Measurements from ENCODE around the gene IRF9. TPM values are rescaled to one million over a fixed set of nuclear protein-coding genes. Genes with fewer than 3 reads are reported as not detected.

IRF9 gene
- total RNA-seq, 1 experiment from 2014 or later, result 27.6 TPM

GRCh38 chr14:24146453-24146977 is 14.6 kb upstream of the IRF9 start, which contains the start of gene PSME2:
Gene PSME2 (minus strand): TSS chr14:24146610. CDS start chr14:24146581, 29 bp downstream.
- peaks cover 24% of the 10 kb centered on the region in 2 experiments for H3K4me1 Mint-ChIP-seq
- H2BK15ac ChIP-seq (ENCODE audit: low read depth, low read length), result no peak within 1 kb of the TSS

More at GRCh38 chr14:24146453-24146977, 14.6 kb upstream of the IRF9 start, which contains the start of gene PSME2:
- H3K4me1 ChIP-seq (ENCODE audit: insufficient read depth, low read length), result no peaks in the 10 kb centered on the region
- H3K79me2 ChIP-seq (ENCODE audit: insufficient read depth, low read length), result peaks cover 8% of the 10 kb centered on the region; the same call in 1 of the 2 replicates
- H3K27me3 Mint-ChIP-seq (ENCODE audit: low read depth), result no peaks in the 10 kb centered on the region
- no peak within 1 kb of the TSS for H2BK5ac ChIP-seq (ENCODE audit: insufficient read length, low read length)
- peak within 1 kb of the TSS; percentile 77 for H3K18ac ChIP-seq (ENCODE audit: insufficient read length, low read depth, low read length)
- no peak within 1 kb of the TSS for H4K91ac ChIP-seq (ENCODE audit: insufficient read length, low read depth, low read length)
- peak within 1 kb of the TSS; percentile 83 for H3K4me2 ChIP-seq (ENCODE audit: insufficient read depth, insufficient read length, low read length)
- no peak within 1 kb of the TSS for H4K8ac ChIP-seq (replicated peaks; ENCODE audit: insufficient read length, low read depth, low read length)
- H3K9ac ChIP-seq (ENCODE audit: extremely low read depth, insufficient read length, low read length), result peak within 1 kb of the TSS; percentile 86
- H3K79me1 ChIP-seq (ENCODE audit: insufficient read depth, low read depth, low read length, poor library complexity, severe bottlenecking), result peaks cover 4% of the 10 kb centered on the region
- no peak within 1 kb of the TSS for H3K4ac ChIP-seq (ENCODE audit: low read depth, low read length)
- H3K9me3 ChIP-seq (ENCODE audit: control insufficient read depth, low read depth, low read length), result no peaks in the 10 kb centered on the region
- H3K27me3 ChIP-seq (ENCODE audit: insufficient read depth, low read length), result no peaks in the 10 kb centered on the region
- H3K27ac ChIP-seq (ENCODE audit: insufficient read length, low read depth, low read length), result no peak within 1 kb of the TSS
- WGBS (ENCODE audit: extremely low coverage, insufficient read length, low lambda C conversion rate), result no CpG with 5 or more reads among the region's 25 CpGs
- no peaks in the 10 kb centered on the region for H3K9me3 Mint-ChIP-seq
- peak; percentile 99 for DNase-seq
- H3K36me3 Mint-ChIP-seq (ENCODE audit: insufficient read depth in 1 of 3, low read depth in 3 of 3), result peaks cover 15 to 58% (median 55%) of the 10 kb centered on the region in 3 experiments
- H2BK20ac ChIP-seq (ENCODE audit: low read depth, low read length, poor library complexity, severe bottlenecking), result no peak within 1 kb of the TSS
- peak within 1 kb of the TSS; percentile 96 to 99 (median 98) for H3K27ac Mint-ChIP-seq
- no peak within 1 kb of the TSS for H2AK5ac ChIP-seq (ENCODE audit: insufficient read length, low read length)
- no peak for TF ChIP-seq CTCF (conservative IDR thresholded peaks at IDR 0.05)
- H2AFZ ChIP-seq (ENCODE audit: low read length), result no peak within 1 kb of the TSS
- H2BK120ac ChIP-seq (ENCODE audit: low read depth, low read length, poor library complexity, severe bottlenecking), result no peak within 1 kb of the TSS
- no peak within 1 kb of the TSS for H3K56ac ChIP-seq (ENCODE audit: insufficient read length, low read depth, low read length)
- no peak within 1 kb of the TSS for H3T11ph ChIP-seq (ENCODE audit: low read length)
- H4K5ac ChIP-seq (ENCODE audit: insufficient read length, low read depth, low read length), result no peak within 1 kb of the TSS
- peak within 1 kb of the TSS; percentile 81; the same call in 1 of the 2 replicates for H3K14ac ChIP-seq (ENCODE audit: insufficient read depth, low read length)
- no peaks in the 10 kb centered on the region for H4K20me1 ChIP-seq (ENCODE audit: control insufficient read depth, insufficient read depth, insufficient read length)
- H3K23ac ChIP-seq (ENCODE audit: insufficient read length, low read depth, low read length), result no peak within 1 kb of the TSS
- H3K23me2 ChIP-seq (ENCODE audit: insufficient read length, low read depth, low read length, poor library complexity, severe bottlenecking), result peaks cover 19% of the 10 kb centered on the region
- H2BK12ac ChIP-seq (ENCODE audit: insufficient read length, low read depth, low read length), result no peak within 1 kb of the TSS
- H3K4me3 Mint-ChIP-seq, result peak within 1 kb of the TSS; percentile 96 to 99

Measured in H9 (cell line).